ENCODE results near the gene EMX2.
"Not testable (repeated sequence)": the region's sequence is repeated elsewhere in the genome, so short reads cannot be mapped to it uniquely, and the experiment has no call there.

Gene EMX2

GRCh38 chr10:117562896-117563737 lies 20.6 kb downstream of the EMX2 start:
- no peak for DNase-seq

GRCh38 chr10:117563780-117564179 lies 21.2 kb downstream of the EMX2 start:
- no peak for DNase-seq

GRCh38 chr10:117565068-117565467 lies 22.5 kb downstream of the EMX2 start:
- DNase-seq, result no peak

GRCh38 chr10:117568334-117568733 lies 25.8 kb downstream of the EMX2 start:
- DNase-seq, result no peak

GRCh38 chr10:117569610-117570390 lies 27.3 kb downstream of the EMX2 start:
- DNase-seq, result no peak

- no peak for DNase-seq
These were observed 28.3 kb downstream of the EMX2 start for GRCh38 chr10:117570880-117571279.

GRCh38 chr10:117574498-117575146 lies 32.1 kb downstream of the EMX2 start:
- no peak for DNase-seq

GRCh38 chr10:117578490-117578889 lies 35.9 kb downstream of the EMX2 start:
- no peak for DNase-seq

GRCh38 chr10:117578999-117579590 lies 36.5 kb downstream of the EMX2 start:
- no peak for DNase-seq

- no peak for DNase-seq
These were observed 39.4 kb downstream of the EMX2 start for GRCh38 chr10:117581961-117582360.

- DNase-seq, result not testable (repeated sequence)
These were observed 42.3 kb downstream of the EMX2 start for GRCh38 chr10:117584831-117585230.

- no peak for DNase-seq
These were observed 44.5 kb downstream of the EMX2 start for GRCh38 chr10:117587036-117587435.

GRCh38 chr10:117590101-117590875 lies 47.7 kb downstream of the EMX2 start:
- DNase-seq, result no peak

GRCh38 chr10:117591043-117591442 lies 48.5 kb downstream of the EMX2 start:
- DNase-seq, result no peak

- DNase-seq, result no peak
These were observed 52.2 kb downstream of the EMX2 start for GRCh38 chr10:117594722-117595121.

- no peak for DNase-seq
These were observed 54.2 kb downstream of the EMX2 start for GRCh38 chr10:117596706-117597105.

GRCh38 chr10:117597216-117597615 lies 54.7 kb downstream of the EMX2 start:
- DNase-seq, result no peak

All from NCI-H2029 treated with DMSO at 0.1 percent for 48 hours (cell line).